Spleen (tissue), 7 donors: ENCODE data around the gene HORMAD2.

Experiments used
- CTCF ChIP-seq, 11 experiments: fragments of 200-600 bp in 7 of 11; fragments of 450-650 bp in 4 of 11; sonication (generic) in 4 of 11; IDR thresholded peaks in 8 of 11; conservative IDR thresholded peaks in 3 of 11; 1 replicate in 7 of 11; 2 replicates in 4 of 11; pipeline versions ENCODE4 v1.4.0 to v1.8.0; 2016 to 2021; ENCODE audit warnings: antibody characterized with exemption in 11 of 11, inconsistent platforms in 4 of 11, mild to moderate bottlenecking in 1 of 11
- POLR2AphosphoS5 ChIP-seq, 3 donors: sonication (generic); formaldehyde crosslinking; IDR thresholded peaks; one replicate each; pipeline ENCODE4 v1.5.1; 2017; ENCODE audit warnings: antibody characterized with exemption in 3 of 3
- donor health status: DM: no; HTN: no; CAD: no; lungs with moderate emphysema.
- donor health status: DM: no; HTN: no; CAD: no.
- donor health status: DM: no; HTN: no; CAD: no.

GRCh38 chr22:30086496-30086895 lies 6.2 kb downstream of the HORMAD2 start:
- TF ChIP-seq CTCF (IDR thresholded peaks at IDR 0.05 in 8 of 11, conservative IDR thresholded peaks at IDR 0.05 in 3 of 11) (no peak), POLR2AphosphoS5 (IDR thresholded peaks at IDR 0.05) (no peak)
